Erythroblast (primary cell): ENCODE results near the gene TRAPPC12.

Source experiments
- GATA1 ChIP-seq: IDR thresholded peaks from 2 replicates; pipeline ENCODE4 v1.6.1; 2011; ENCODE audit warnings: low read depth, mild to moderate bottlenecking, control low read depth, low read length, moderate library complexity
- POLR2A ChIP-seq: IDR thresholded peaks from 2 replicates; pipeline ENCODE4 v1.6.1; 2011; ENCODE audit warnings: mild to moderate bottlenecking, low read length

DNA sequence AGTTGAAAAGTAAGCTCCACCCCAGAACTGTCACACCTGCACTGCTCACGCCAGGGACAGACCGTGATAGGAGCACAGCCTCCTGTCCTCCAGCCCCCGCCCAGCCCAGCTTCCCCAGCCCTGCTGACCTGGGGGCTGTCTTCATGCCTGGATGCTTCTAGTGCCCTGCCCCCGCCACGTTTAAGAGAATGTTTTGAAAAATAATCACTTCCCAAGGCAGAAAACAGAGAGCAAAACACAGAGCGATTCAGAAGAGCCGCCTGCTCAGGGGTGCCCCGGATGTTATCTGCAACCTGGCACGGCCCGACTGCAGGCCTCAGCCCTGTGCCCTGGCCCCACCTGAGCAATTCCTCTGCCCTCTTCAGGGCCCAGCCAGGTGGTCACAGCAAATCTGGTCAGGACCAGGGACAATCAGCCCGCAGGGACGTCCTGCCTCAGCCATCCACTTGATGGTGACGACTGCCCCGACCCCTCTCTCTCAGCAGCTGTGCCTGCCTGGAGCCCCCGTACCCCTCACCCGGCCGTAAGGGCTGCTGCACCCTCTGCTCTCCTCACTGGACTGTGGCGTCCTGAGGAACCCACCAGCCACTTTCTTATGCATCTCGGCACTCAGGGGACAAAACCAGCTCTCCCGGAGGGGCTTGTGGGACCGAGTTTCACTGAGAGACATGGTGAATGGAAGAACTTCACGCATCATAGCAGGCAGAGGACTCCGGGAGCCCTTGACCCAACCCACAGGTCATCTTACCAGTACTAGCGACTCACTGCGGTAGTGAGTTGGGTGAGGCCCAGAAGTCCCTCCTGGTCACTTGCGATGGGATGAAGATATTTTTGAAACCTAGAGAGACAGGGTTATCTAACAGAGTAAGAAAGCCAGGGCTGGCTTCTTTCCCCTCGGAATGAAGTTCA, 109.6 kb downstream of the TRAPPC12 start:
- no peak for TF ChIP-seq POLR2A
- TF ChIP-seq GATA1: no peak
